IPS-15b (cell line): ENCODE data around the gene APH1B.

ENCODE experiments used
- H3K27me3 ChIP-seq: one replicate; pipeline ENCODE4 v1.6.1; 2013; ENCODE audit warnings: low read length; ENCODE audit not compliant: control insufficient read depth, insufficient read depth
- H3K36me3 ChIP-seq: one replicate; pipeline ENCODE4 v1.6.1; 2013; ENCODE audit warnings: low read length; ENCODE audit not compliant: control insufficient read depth, insufficient read depth
- H3K4me1 ChIP-seq: one replicate; pipeline ENCODE4 v1.6.1; 2013; ENCODE audit warnings: mild to moderate bottlenecking, low read length; ENCODE audit not compliant: control insufficient read depth, insufficient read depth
- H3K4me3 ChIP-seq: one replicate; pipeline ENCODE4 v1.5.1; 2013; ENCODE audit warnings: low read depth, low read length
- H3K9ac ChIP-seq: one replicate; pipeline ENCODE4 v1.6.1; 2013; ENCODE audit warnings: low read depth, mild to moderate bottlenecking, low read length
- H3K9me3 ChIP-seq: one replicate; pipeline ENCODE4 v1.6.1; 2013; ENCODE audit warnings: mild to moderate bottlenecking, low read length; ENCODE audit not compliant: control insufficient read depth, insufficient read depth

Gene APH1B

GRCh38 chr15:63240109-63240508 is 37.3 kb upstream of the APH1B start:
- Histone ChIP-seq H3K36me3 (peaks cover 2% of the 10 kb centered on the region), H3K4me3 (no peak overlapping the region), H3K4me1 (no peaks in the 10 kb centered on the region), H3K27me3 (no peaks in the 10 kb centered on the region), H3K9ac (no peak overlapping the region), H3K9me3 (peaks cover 2% of the 10 kb centered on the region)

- no peak overlapping the region for H3K9ac ChIP-seq
- H3K4me3 ChIP-seq = no peak overlapping the region
- H3K27me3 ChIP-seq = no peaks in the 10 kb centered on the region
- H3K9me3 ChIP-seq = peaks cover 2% of the 10 kb centered on the region
- H3K36me3 ChIP-seq = peaks cover 2% of the 10 kb centered on the region
- no peaks in the 10 kb centered on the region for H3K4me1 ChIP-seq
These were observed 36.1 kb upstream of the APH1B start for GRCh38 chr15:63241316-63241715.

- Histone ChIP-seq H3K4me1 (no peaks in the 10 kb centered on the region), H3K4me3 (no peak overlapping the region), H3K36me3 (peaks cover 2% of the 10 kb centered on the region), H3K9ac (no peak overlapping the region), H3K27me3 (no peaks in the 10 kb centered on the region), H3K9me3 (peaks cover 2% of the 10 kb centered on the region)
These were observed 34.3 kb upstream of the APH1B start for GRCh38 chr15:63243101-63243500.

- H3K9ac ChIP-seq = no peak overlapping the region
- H3K9me3 ChIP-seq = peaks cover 2% of the 10 kb centered on the region
- H3K27me3 ChIP-seq = no peaks in the 10 kb centered on the region
- H3K4me3 ChIP-seq = no peak overlapping the region
- H3K4me1 ChIP-seq = no peaks in the 10 kb centered on the region
- H3K36me3 ChIP-seq = peaks cover 2% of the 10 kb centered on the region
These were observed 33.6 kb upstream of the APH1B start for GRCh38 chr15:63243776-63244175.

GRCh38 chr15:63244399-63244798 is 33.0 kb upstream of the APH1B start:
- H3K36me3 ChIP-seq = peaks cover 2% of the 10 kb centered on the region
- H3K4me1 ChIP-seq = no peaks in the 10 kb centered on the region
- no peak overlapping the region for H3K9ac ChIP-seq
- no peaks in the 10 kb centered on the region for H3K27me3 ChIP-seq
- no peak overlapping the region for H3K4me3 ChIP-seq
- H3K9me3 ChIP-seq = peaks cover 2% of the 10 kb centered on the region

GRCh38 chr15:63244976-63245645 is 32.3 kb upstream of the APH1B start:
- Histone ChIP-seq H3K36me3 (peaks cover 2% of the 10 kb centered on the region), H3K4me1 (no peaks in the 10 kb centered on the region)

GRCh38 chr15:63246691-63247469 is 30.5 kb upstream of the APH1B start:
- no peaks in the 10 kb centered on the region for H3K4me1 ChIP-seq

More at GRCh38 chr15:63244976-63245645, 32.3 kb upstream of the APH1B start:
- H3K9me3 ChIP-seq = peaks cover 2% of the 10 kb centered on the region
- no peaks in the 10 kb centered on the region for H3K27me3 ChIP-seq
- no peak overlapping the region for H3K4me3 ChIP-seq
- H3K9ac ChIP-seq = no peak overlapping the region

GRCh38 chr15:63250312-63250965 is 27.0 kb upstream of the APH1B start:
- Histone ChIP-seq H3K9ac (no peak overlapping the region), H3K27me3 (no peaks in the 10 kb centered on the region), H3K4me1 (peaks cover 2% of the 10 kb centered on the region), H3K9me3 (no peaks in the 10 kb centered on the region), H3K36me3 (no peaks in the 10 kb centered on the region), H3K4me3 (no peak overlapping the region)

More at GRCh38 chr15:63246691-63247469, 30.5 kb upstream of the APH1B start:
- Histone ChIP-seq H3K9me3 (peaks cover 2% of the 10 kb centered on the region), H3K36me3 (peaks cover 2% of the 10 kb centered on the region), H3K27me3 (no peaks in the 10 kb centered on the region), H3K4me3 (no peak overlapping the region), H3K9ac (no peak overlapping the region)

- no peaks in the 10 kb centered on the region for H3K36me3 ChIP-seq
These were observed 25.7 kb upstream of the APH1B start for GRCh38 chr15:63251701-63252100.

GRCh38 chr15:63252292-63252691 is 25.1 kb upstream of the APH1B start:
- Histone ChIP-seq H3K4me1 (peaks cover 17% of the 10 kb centered on the region), H3K9ac (no peak overlapping the region), H3K36me3 (no peaks in the 10 kb centered on the region), H3K9me3 (no peaks in the 10 kb centered on the region), H3K27me3 (no peaks in the 10 kb centered on the region), H3K4me3 (no peak overlapping the region)

More at GRCh38 chr15:63251701-63252100, 25.7 kb upstream of the APH1B start:
- no peak overlapping the region for H3K4me3 ChIP-seq
- H3K4me1 ChIP-seq = peaks cover 11% of the 10 kb centered on the region
- no peaks in the 10 kb centered on the region for H3K27me3 ChIP-seq
- H3K9me3 ChIP-seq = no peaks in the 10 kb centered on the region
- no peak overlapping the region for H3K9ac ChIP-seq

- Histone ChIP-seq H3K4me3 (no peak overlapping the region), H3K27me3 (no peaks in the 10 kb centered on the region), H3K9ac (no peak overlapping the region), H3K4me1 (peaks cover 18% of the 10 kb centered on the region), H3K36me3 (no peaks in the 10 kb centered on the region), H3K9me3 (no peaks in the 10 kb centered on the region)
These were observed 22.4 kb upstream of the APH1B start for GRCh38 chr15:63254991-63255390.
